SKM-1 treated with dmso at 0.1 percent for 144 hours (cell line): ENCODE measurements around the gene CHRNA9.

Experiments
- DNase-seq: peaks from one replicate; lab custom pipeline; 2025; ENCODE audit not compliant: unreplicated experiment; lab: John Stamatoyannopoulos, UW

CHRNA9 gene

DNA sequence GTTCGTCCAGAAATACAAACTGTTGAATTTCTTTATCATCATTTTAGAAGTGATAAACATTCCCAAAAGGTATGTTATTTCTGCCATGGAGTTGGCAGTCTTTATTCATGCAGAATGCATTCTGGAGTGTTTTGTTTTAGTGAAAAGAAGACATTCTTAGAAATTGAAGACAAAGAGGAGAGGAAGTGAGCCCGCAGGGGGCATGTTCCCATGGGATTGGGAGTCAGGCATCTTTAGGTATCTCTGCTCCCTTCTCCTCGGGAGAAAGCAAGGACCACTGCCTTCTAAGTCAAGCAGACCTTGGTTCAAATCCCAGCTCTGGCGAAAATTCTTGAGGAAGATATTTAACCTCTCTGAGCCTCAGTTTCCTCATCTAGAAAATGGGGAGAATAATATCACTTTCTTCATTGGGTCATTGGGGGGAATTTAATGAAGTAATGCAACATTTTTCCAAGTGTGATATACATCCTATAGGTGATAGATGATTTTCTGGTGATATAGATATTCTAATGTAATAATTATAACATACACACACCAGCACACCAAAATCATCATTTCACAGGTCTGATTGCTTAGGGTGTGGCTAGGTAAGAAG lies 26.5 kb upstream of the CHRNA9 start:
- DNase-seq = no peak

DNA sequence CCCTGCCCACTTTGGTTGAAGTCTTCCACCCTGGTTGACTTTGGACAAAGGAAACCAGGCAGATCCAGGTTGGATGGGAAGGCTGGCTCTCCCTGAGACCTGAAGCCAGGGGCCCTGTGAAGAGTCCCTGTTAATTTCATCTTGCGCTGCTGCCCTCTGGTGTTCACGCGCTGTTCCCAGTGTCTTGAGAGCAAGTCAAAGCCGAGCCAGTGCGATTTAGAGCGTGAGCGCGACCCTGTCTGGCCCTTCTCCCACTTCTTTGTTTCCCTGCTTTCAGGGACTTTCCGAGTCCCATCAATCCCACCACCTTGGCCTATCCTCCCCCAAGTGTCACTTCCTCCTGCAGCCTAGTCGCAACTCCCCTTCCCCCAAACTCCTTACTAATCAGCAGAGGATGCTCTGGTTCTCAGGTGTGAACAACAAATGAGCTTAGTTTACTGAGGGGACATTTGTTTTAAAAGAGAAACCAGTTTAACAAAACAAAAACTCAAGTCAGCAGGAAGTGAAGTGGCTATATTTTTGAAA lies 25.8 kb upstream of the CHRNA9 start:
- DNase-seq = no peak

DNA sequence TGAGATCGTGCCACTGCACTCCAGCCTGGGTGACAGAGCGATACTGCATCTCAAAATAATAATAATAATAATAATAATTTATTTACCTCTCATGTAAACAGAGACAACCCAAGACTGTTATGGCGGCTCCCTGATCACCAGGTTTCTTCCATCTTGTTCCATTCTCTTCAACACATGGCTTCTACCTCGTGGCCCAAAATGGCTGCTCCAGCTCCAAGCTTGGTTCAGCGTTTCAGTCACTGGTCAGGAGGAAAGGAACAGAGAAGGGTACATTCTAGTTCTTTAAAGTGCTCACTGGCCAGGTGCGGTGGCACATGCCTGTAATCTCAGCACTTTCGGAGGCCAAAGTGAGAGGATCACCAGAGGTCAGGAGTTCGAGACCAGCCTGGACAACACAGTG lies 24.9 kb upstream of the CHRNA9 start:
- DNase-seq = no peak

DNA sequence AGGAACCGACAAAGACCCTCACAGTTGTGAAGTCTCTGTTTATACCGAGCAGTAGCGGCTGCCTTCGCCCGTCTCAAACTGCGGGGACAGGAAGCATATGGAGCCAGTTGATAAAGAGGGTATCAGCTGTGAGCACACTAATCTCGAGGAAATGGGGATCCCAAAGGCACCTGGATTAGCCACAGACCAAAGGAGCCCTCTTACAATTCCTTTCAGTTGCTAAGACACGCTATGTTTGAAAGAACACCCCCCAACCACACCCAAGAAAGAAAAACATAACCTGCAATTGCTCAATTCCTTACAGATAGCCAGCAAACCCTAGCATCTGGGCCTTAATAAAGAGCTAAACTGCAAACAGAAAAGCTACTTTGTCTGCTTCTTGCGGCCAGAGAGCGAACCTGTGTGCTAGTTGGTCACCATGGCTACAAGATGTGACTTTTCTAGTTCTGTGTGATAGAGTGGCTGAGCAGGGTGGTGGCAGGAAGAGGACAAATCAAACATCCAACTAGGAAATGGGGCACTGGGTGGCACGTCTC lies 23.3 kb upstream of the CHRNA9 start:
- DNase-seq = no peak

DNA sequence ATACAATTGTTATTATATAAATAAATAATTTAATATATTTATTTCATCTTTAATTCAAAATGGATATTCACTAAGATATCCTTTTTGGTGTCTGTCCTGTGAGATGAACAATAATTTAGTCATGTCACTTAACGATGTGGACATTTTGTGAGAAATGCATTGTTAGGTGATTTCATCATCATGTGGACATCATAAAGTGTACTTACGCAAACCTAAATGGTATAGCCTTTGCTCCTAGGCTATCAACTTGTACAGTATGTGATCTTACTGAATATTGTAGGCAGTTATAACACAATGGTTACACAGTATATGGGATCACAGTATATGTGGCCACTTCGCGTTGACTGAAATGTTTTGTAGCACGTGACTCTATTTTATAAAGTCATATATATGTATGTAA lies 20.2 kb upstream of the CHRNA9 start:
- no peak for DNase-seq

DNA sequence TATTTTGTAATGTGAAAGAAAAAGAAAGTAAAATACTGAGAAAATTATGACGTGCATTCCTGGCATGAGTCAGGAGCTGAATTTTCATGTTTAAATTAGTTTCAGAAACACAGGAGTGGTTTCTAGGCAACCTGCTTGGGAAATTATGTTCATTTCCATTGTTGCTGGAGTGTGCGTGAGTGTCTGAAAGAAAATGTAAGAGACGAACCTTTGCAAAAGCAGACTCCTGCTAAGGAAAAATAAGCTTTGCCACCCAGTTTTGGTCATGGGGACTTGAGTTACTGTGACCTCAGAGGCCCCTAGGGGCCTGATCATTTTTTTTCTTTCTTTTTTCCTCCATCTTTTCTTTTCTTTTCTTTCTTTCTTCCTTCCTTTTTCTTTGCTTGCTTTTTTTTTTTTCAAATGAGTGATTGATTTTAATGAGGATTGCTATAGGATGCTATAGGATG lies 18.8 kb upstream of the CHRNA9 start:
- no peak for DNase-seq

DNA sequence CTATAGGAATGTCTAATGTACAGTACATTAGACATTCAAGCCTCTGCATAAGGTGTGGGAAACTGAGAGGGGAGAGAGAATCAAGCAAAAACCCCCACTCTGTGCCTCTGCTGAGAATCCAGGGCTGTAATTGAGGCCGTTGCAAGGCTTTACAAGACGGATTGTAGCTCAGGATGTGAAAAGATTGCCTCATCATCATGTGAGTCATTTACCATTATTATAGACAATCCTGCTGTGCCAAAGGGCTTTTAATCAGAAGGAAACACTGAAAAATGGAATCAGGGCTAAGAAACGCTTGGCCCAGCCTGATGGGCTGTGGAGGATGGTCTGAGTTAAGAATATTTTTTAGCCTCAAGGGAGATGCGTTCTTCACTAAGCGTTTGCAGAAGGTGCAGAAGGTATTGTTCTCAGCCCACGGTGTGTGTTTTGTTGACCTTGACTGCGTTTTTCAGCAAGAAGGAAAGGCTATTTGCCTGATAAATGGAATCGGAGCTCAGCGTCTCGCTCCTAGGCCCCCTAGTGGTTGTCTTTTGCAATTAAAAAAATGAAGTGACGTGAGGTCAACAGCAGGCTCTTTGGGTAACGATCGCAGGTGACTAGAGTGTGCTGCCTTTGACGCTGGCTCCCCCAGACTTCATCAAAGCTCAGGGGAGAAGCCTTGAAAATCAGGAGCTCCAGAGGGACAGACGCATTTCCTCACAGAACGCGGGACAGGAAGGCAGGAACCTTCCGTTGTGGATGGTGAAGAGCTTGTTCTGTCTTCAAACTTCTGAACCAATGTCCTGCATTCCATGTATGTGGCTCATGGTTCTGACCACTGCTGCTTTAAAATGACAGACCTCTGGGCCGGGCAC lies 18.1 kb upstream of the CHRNA9 start:
- DNase-seq = no peak

DNA sequence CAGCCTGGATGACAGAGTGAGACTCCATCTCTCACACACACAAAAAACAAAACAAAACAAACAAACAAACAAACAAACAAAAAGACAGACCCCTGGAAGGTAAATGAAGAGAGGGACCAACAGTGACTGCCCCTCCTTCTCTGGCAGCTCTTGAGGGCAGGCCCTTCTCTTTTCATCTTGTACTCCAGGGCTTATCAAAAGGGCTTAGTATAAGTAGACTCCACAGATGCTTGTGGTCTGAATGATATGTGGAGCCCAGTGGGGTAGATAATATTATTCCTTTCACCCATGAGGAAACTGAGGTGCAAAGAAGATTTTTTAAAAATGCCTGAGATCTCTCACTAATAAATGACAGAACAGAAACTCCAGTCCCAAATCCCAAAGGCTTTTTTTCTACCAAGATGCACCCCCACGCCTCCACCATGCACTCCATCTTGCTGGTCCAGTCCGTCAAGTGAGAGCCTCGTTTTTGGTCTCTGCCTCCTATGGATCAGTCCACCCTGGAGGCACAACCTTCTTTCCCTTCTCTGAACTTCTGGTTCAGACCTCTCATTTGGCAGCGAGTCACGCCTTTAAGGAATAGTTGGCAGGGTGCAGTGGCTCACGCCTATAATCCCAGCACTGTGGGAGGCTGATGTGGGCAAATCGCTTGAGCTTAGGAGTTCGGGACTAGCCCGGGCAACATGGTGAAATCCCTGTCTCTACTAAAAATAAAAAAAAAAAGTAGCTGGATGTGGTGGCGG lies 17.0 kb upstream of the CHRNA9 start:
- no peak for DNase-seq

DNA sequence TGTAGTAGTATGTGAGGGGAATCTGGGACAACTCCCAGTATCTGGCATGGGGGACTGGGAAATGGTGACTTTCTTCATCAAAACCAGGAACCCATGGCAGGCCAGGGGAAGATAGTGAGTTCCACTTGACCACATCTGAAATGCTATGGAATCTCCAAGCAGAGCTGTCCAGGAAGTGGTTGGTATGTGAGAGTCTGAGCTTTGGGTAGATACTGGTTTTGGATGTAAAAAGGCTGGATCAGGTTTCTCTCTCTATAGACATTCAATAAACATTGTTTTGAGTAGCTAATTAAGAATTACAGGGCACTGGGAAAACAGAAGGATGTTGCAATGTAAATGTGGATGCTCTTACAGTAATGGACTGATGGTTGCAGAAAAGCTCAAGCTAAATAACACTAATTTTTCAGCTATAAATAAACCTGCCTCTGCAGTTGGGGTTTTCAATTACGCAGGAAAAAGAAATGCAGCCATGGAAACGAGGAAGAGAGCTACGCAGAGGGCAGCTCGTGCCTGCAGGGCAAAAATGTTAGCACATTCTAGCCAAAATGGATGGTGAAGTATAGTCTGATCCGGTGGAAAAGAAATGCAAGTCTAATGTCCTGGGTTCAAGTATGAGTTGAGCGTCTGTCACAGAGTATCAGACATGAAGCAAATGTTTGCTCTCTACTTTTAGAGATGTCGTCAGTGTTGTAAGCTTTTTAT lies 13.4 kb upstream of the CHRNA9 start:
- no peak for DNase-seq

DNA sequence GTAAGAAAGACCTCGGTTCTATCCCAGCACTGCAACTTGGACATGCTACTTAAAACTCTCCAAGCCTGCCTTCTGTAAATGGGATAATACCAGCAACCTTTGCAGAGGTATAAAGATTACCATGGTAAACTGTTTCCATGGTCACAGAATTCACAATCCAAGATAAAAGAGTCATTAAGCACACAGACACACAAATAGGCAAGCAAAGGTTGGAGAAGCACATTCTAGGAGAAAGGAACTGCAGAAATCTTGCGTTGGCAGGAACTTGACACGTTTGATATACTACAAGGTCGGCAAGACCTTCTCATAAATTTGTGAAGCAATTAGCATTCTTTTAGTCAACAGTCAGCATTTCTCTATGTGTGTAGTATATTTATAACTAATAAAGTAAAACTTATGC lies 12.3 kb upstream of the CHRNA9 start:
- DNase-seq = no peak

DNA sequence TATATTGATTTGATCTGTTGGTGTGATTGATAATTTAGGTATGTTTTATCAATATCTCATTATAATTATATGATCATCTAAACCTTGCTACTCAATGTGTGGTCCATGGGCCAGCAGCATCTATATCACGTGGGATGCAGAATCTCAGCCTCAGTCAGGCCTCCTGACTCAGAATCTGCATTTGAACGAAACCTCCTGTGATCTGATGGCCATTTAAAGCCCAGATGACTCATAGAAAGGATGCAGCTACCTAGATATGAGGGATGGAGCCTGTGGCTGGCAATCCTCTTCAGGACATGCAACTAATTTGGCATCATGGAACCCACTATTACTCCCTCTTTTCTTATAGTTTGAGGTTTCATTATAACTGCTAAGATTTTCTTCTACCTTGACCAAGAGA lies 11.3 kb upstream of the CHRNA9 start:
- DNase-seq = no peak

DNA sequence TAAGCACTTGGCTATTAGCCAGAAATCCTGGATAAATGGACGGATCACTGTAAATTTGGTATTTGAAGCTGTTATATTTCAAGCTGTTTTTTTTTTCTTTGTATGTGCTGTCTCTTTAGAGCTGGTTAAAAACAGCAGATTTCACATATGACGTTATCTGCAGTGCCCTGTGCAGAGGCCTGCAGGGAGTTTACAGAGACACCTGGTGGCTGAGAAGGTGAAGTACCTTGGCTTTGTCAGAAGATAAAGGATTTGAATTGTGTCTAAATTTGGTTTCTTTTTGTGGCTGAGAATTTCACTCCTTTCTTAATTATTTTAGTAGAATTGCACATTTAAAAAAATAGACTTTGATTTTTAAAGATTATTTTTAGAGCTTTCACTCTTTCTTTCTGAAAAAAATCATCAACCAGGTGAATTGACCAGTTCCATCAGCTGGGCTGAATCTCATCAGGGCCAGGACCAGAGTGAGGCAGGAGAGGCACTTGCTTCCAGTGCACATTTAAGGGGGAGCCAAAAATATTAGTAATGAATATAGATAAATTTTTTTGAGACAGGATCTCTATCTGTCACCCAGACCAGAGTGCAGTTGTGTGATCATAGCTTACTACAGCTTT lies 9.6 kb upstream of the CHRNA9 start:
- DNase-seq = peak; percentile 82

DNA sequence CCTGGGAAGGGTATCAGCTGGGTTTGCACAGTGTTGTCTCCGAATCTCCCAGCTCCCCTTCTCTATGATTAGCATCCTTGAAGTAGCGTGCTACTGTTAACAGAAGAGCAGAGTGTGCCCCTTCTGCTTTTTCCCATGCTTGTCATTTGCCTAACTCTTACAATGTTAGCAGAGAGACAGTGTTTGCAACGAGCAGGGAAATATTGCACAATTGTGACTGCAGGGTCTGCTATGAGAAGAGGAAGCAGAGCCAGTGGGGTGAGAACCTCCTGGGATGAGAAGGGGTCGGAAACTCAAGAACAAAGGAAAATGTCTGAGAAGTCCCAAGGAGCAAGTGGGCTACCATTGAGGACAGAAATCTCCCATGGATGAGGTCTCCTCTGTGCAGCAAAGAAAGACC lies 7.8 kb upstream of the CHRNA9 start:
- peak; percentile 98 for DNase-seq

DNA sequence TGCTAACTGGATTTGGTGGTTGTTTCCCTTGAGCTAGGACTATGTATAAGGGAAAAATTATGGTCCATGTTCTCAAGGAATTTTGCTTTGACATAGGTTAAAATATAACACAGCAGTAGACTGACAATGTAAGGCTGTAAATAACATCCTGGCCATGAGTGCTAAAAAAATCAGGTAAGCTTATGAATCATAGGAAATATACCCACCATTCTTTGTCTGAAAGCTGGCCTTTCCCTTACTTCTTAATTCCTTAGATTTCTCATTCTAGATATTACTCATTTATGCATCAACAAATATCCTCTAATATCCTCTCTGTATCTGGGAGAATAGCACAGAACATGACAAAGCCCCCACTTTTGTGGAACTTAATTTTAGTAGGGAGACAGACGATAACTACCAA lies 6.8 kb upstream of the CHRNA9 start:
- no peak for DNase-seq

DNA sequence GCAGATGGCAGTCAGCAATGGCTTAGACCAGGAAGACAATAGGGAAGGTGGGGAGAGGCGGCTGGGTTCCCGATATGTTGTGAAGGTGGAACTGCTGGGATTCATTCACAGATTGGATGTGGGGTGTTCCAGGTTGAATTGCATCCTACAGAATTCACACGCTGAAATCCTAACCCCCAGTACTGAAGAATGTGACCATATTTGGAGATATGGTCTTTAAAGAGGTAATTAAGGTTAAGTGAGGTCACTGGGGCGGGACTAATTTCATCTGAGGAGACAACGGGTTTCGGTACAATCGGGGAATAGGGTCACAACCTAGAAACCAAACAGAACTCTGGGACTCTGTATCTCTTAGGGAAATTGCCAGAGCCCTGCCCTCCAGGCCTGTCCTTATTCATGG lies 5.3 kb upstream of the CHRNA9 start:
- no peak for DNase-seq

DNA sequence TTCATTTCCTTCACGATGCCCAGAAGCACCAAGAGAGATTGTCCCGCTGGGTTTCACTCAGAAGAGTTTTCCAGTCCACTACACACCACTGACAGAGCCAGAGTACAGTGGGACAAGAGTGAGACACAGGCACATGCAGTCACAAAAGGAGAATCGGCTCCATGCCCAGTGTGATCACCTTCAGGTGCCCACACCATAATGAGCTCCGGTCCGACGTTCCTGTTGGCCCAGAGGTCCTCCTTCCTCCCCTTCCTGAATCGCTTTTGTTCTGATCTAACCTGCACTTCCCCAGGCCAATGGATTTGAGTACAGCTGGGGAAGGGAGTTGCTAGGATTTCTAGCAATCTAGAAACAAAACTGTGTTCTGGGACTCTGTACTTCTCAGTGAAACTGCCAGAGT lies 4.6 kb upstream of the CHRNA9 start:
- no peak for DNase-seq

DNA sequence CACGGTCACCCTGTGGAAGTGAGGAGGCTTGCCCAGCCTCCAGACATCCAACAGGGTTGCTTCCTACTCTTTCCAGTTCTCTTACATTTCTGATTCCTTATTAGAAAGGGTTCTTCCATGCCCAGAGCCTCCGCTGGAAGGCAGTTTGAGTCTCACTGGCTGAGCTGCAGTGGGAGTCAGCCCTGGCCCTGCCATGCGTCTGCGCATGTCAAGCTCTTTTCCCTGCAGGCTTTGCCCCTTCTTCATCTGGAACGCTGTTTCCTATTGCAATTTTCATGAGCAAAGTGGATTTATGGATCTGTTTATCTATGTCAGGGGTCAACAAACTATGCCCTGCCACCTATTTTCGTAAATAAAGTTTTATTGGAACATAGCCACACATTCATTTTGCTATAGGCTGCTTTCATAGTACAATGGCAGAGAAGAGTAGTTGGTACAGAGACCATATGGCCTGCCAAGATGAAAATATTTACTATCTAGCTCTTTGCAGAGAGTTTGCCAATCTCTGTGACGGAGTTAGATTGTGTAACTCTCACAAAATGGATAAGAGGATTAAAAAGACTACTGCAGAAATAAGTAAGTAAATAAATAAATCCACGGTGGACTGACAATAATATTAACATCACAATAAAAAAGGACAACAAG lies 3.9 kb upstream of the CHRNA9 start:
- DNase-seq = no peak

DNA sequence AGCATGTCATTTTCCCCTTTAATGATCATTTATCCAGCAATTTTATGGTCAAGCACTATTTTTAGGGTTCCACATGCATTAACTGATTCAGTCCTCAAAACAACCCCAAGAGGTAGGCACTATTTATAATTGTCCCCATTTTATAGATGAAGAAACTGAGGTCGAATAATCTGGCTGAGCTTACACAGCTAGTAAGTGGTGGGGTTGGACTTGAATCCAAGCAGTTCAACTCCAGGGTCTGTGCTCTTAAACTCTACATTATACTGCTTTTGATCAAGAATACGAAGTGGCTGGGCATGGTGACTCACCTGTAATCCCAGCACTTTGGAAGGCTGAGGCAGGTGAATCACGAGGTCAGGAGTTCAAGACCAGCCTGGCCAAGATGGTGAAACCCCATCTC lies 3.2 kb upstream of the CHRNA9 start:
- no peak for DNase-seq

DNA sequence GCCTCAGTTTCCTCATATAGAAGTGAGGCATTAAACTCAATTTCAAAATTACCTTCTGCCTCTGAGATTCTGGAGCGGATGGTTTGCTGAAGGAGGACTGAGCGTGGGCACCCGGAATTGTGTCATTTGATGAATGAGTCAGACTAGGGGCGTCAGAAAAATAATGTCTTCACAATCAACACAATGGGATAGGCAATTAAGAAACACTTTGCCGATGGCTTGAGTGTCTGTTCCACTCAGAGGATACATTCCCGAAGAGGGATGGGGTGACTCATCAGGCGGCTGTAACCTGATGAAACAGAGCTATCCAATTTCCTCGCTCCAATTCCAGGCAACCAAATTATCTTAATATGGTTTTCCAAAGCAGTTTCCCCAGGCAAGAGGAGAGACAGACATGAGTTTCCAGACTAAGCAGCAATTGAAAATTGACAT lies 1.2 kb upstream of the CHRNA9 start:
- no peak for DNase-seq

DNA sequence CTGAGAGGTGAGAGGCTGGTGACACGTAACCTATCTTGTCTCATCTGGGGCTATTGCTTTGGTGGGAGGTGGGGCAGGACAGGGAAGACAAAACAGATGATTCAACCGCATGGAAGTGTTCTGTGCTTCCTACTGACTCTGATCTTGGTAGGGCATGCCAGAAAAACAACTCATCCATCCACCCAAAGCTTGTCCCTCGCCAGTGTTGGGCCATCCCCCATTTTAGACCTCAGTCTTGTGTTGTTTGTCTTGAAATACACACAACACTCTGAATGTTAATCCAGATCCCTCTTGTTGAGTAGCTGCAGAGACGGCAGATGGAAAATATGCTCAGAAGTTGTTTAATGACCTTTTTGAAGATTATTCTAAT lies 377 bp downstream of the CHRNA9 start:
- no peak for DNase-seq
